GM13977 (cell line): ENCODE data around the gene TEPSIN.
A peak's percentile ranks its signal among the peaks of the same experiment; 100 is the strongest.

Experiments
- DNase-seq: peaks from one replicate; pipeline ENCODE4 v3.0.0; 2012; ENCODE audit warnings: low spot score
- CTCF ChIP-seq: IDR thresholded peaks from 2 replicates; pipeline ENCODE4 v1.5.1; 2012; ENCODE audit warnings: mild to moderate bottlenecking, control low read depth; ENCODE audit not compliant: insufficient read depth; ENCODE audit errors: extremely low read depth, missing control alignments
- in situ Hi-C: fragments of 300-500 bp; cut with MboI; formaldehyde crosslinking; loops from one replicate; pipeline ENCODE4 v1.12.0; 2022; ENCODE audit warnings: low sequenced_read_pairs, low pct_unique_long_range_greater_than_20kb, mixed read lengths, inconsistent platforms; ENCODE audit not compliant: unreplicated experiment

The TEPSIN gene

GRCh38 chr17:81193470-81194224 lies 45.2 kb downstream of the TEPSIN start:
- peak; percentile 78 for DNase-seq
- TF ChIP-seq CTCF: no peak
- in situ Hi-C loops: no loop called here

GRCh38 chr17:81193051-81193410 lies 45.8 kb downstream of the TEPSIN start:
- in situ Hi-C loops: no loop called here
- peak; percentile 45 for DNase-seq
- TF ChIP-seq CTCF: no peak

GRCh38 chr17:81192386-81193050 lies 46.3 kb downstream of the TEPSIN start:
- in situ Hi-C loops: no loop called here

GRCh38 chr17:81191646-81192045 lies 47.2 kb downstream of the TEPSIN start:
- TF ChIP-seq CTCF: no peak
- in situ Hi-C loops: no loop called here
- DNase-seq: no peak

More at GRCh38 chr17:81192386-81193050, 46.3 kb downstream of the TEPSIN start:
- peak; percentile 39 for DNase-seq
- TF ChIP-seq CTCF: no peak

GRCh38 chr17:81191116-81191515 lies 47.7 kb downstream of the TEPSIN start:
- in situ Hi-C loops: no loop called here
- no peak for TF ChIP-seq CTCF
- DNase-seq: no peak

GRCh38 chr17:81190591-81190990 lies 48.3 kb downstream of the TEPSIN start:
- in situ Hi-C loops: no loop called here
- TF ChIP-seq CTCF: no peak
- no peak for DNase-seq
